Ovary (tissue), 9 donors: ENCODE results near the gene RYR3. TPM values are rescaled to one million over a fixed set of nuclear protein-coding genes. Genes with fewer than 3 reads are reported as not detected.

Experiments
- DNase-seq, 5 donors: peaks; one replicate each; pipeline ENCODE4 v3.0.0-alpha.2; 2019 to 2020
- H3K27ac ChIP-seq, 2 donors: fragments of 200-600 bp; one replicate each; pipeline versions ENCODE4 v1.5.1 to v1.8.0; 2019 to 2022
- H3K27me3 ChIP-seq: fragments of 200-600 bp; one replicate; pipeline ENCODE4 v1.8.0; 2022
- H3K36me3 ChIP-seq: fragments of 200-600 bp; sonication (generic); one replicate; pipeline ENCODE4 v1.5.1; 2019
- H3K4me1 ChIP-seq: one replicate; pipeline ENCODE4 v1.8.1; 2013; ENCODE audit warnings: mild to moderate bottlenecking, moderate library complexity; ENCODE audit not compliant: insufficient read depth
- H3K4me3 ChIP-seq: fragments of 200-600 bp; sonication (generic); one replicate; pipeline ENCODE4 v1.5.1; 2017
- H3K9me3 ChIP-seq, 2 donors: fragments of 200-600 bp in 1 of 2; sonication (generic) in 1 of 2; one replicate each; pipeline versions ENCODE4 v1.5.1 to v1.8.1; 2013 to 2019; ENCODE audit warnings: mild to moderate bottlenecking in 1 of 2, moderate library complexity in 1 of 2
- CTCF ChIP-seq, 3 donors: fragments of 450-650 bp in 2 of 3; fragments of 200-600 bp in 1 of 3; IDR thresholded peaks; one replicate each; pipeline versions ENCODE4 v1.5.1 to v1.8.0; 2016 to 2022; ENCODE audit warnings: antibody characterized with exemption in 3 of 3, mild to moderate bottlenecking in 1 of 3
- EP300 ChIP-seq: sonication (generic); formaldehyde crosslinking; IDR thresholded peaks from one replicate; pipeline ENCODE4 v1.6.1; 2017; ENCODE audit warnings: antibody characterized with exemption
- POLR2A ChIP-seq: fragments of 450-650 bp; IDR thresholded peaks from one replicate; pipeline ENCODE4 v1.6.1; 2017; ENCODE audit warnings: antibody characterized with exemption, mild to moderate bottlenecking, moderate library complexity
- WGBS, 3 donors: extraction: QIAGEN DNeasy Blood & Tissue Kit in 1 of 3; methylation state at CpG; one replicate each; pipeline versions ENCODE4 v1.1.5 to v1.1.7; 2013 to 2017; 5-methylcytosine and 5-hydroxymethylcytosine counted together
- intact Hi-C, 4 donors: fragments of 100-400 bp; cut with DNase I; formaldehyde crosslinking; loops; one replicate each; pipeline versions ENCODE4 v1.11.0 to v1.15.1; 2022 to 2023
- polyA plus RNA-seq, 2 donors: library from polyadenylated mRNA; stranded (reverse); fragments of 200-250 nt in 1 of 2; fragments of 350-450 nt in 1 of 2; fragmentation: Illumina TruSeq in 1 of 2; extraction: RNeasy Lipid Tissue Mini Kit (QIAGEN cat#74804) in 1 of 2; gene quantifications; one replicate each; pipeline ENCODE4 v1.2.3, GENCODE V29; 2013 to 2014
- total RNA-seq, 7 donors: library from RNA; depleted of rRNA in 2 of 7; stranded (reverse); fragments of >200 nt in 2 of 7; fragmentation: NEBNext Ultra II Directional in 3 of 7; extraction: Animal tissue kit (Norgen Biotek cat#: 25700) in 3 of 7; gene quantifications; one replicate each; pipeline versions ENCODE4 v1.1.0 to v1.2.4, GENCODE V29; 2016 to 2023
- donor health status: DM: no; HTN: no; CAD: no; lungs with moderate emphysema.
- donor health status: DM: no; HTN: no; CAD: no.
- donor health status: Bipolar disorder and iron deficiency.
- donor health status: DM: yes; HTN: yes; CAD: no.
- donor health status: DM: no; HTN: no; CAD: no.
- donor health status: DM: yes; HTN: yes; CAD: no.

Gene RYR3
- total and polyA plus RNA-seq, 9 donors = 0.52 to 6.0 (median 0.96) TPM

- Histone ChIP-seq H3K9me3 (no peaks in the 10 kb centered on the region), H3K4me3 (no peak overlapping the region), H3K36me3 (no peaks in the 10 kb centered on the region), H3K4me1 (no peaks in the 10 kb centered on the region), H3K27me3 (no peaks in the 10 kb centered on the region), H3K27ac (no peak overlapping the region)
- intact Hi-C loops = no loop called here
- TF ChIP-seq CTCF (IDR thresholded peaks at IDR 0.05) (no peak), EP300 (no peak), POLR2A (no peak)
- 51 to 61% (median 59%) methylated on average over 2 of the region's 2 CpGs for WGBS, 3 donors
- DNase-seq = no peak
Observed at GRCh38 chr15:33722005-33722672, 411.4 kb downstream of the RYR3 start.

GRCh38 chr15:33722673-33723015, 411.9 kb downstream of the RYR3 start:
- TF ChIP-seq CTCF (IDR thresholded peaks at IDR 0.05) = no peak
- TF ChIP-seq POLR2A = no peak
- no peak for TF ChIP-seq EP300
- intact Hi-C loops = no loop called here
- Histone ChIP-seq H3K36me3 (no peaks in the 10 kb centered on the region), H3K4me3 (no peak overlapping the region), H3K4me1 (no peaks in the 10 kb centered on the region), H3K9me3 (no peaks in the 10 kb centered on the region), H3K27me3 (no peaks in the 10 kb centered on the region), H3K27ac (no peak overlapping the region)
- 90 to 94% (median 92%) methylated on average over 12 of the region's 12 CpGs for WGBS, 3 donors
- DNase-seq = no peak

GRCh38 chr15:33724321-33725036, 413.7 kb downstream of the RYR3 start:
- H3K27me3 ChIP-seq = no peaks in the 10 kb centered on the region
- intact Hi-C loops = no loop called here
- WGBS, 3 donors = 61 to 66% (median 63%) methylated on average over 5 of the region's 5 CpGs

GRCh38 chr15:33729653-33730052, 418.9 kb downstream of the RYR3 start:
- intact Hi-C loops = no loop called here
- 77 to 82% (median 80%) methylated on average over 4 of the region's 4 CpGs for WGBS, 3 donors
- no peaks in the 10 kb centered on the region for H3K9me3 ChIP-seq
- H3K4me1 ChIP-seq = no peaks in the 10 kb centered on the region
- H3K4me3 ChIP-seq = no peak overlapping the region
- no peak overlapping the region for H3K27ac ChIP-seq
- H3K36me3 ChIP-seq = no peaks in the 10 kb centered on the region
- TF ChIP-seq CTCF (IDR thresholded peaks at IDR 0.05) (no peak), POLR2A (no peak), EP300 (no peak)
- H3K27me3 ChIP-seq = no peaks in the 10 kb centered on the region
- no peak for DNase-seq

More at GRCh38 chr15:33724321-33725036, 413.7 kb downstream of the RYR3 start:
- Histone ChIP-seq H3K36me3 (no peaks in the 10 kb centered on the region), H3K4me1 (no peaks in the 10 kb centered on the region), H3K9me3 (no peaks in the 10 kb centered on the region), H3K27ac (no peak overlapping the region), H3K4me3 (no peak overlapping the region)
- no peak for TF ChIP-seq EP300
- TF ChIP-seq POLR2A = no peak
- no peak for TF ChIP-seq CTCF (IDR thresholded peaks at IDR 0.05)
- DNase-seq = no peak
